Fibroblast of the aortic adventitia (primary cell): ENCODE measurements around the gene GJA3. TPM values are rescaled to one million over a fixed set of nuclear protein-coding genes. Genes with fewer than 3 reads are reported as not detected.
"Not testable (repeated sequence)": the region's sequence is repeated elsewhere in the genome, so short reads cannot be mapped to it uniquely, and the experiment has no call there.

Experiments
- DNase-seq: peaks from one replicate; pipeline ENCODE4 v3.0.0-alpha.2; 2010; ENCODE audit warnings: low read depth
- H3K4me3 ChIP-seq: 2 replicates; pipeline ENCODE4 v1.5.1; 2011; ENCODE audit warnings: low read depth, mild to moderate bottlenecking, control low read depth, low read length, moderate library complexity
- CTCF ChIP-seq: IDR thresholded peaks from 2 replicates; pipeline ENCODE4 v1.5.1; 2011; ENCODE audit warnings: mild to moderate bottlenecking, low read length, control low read depth, inconsistent platforms; ENCODE audit not compliant: insufficient read depth
- total RNA-seq: library from RNA; depleted of rRNA; stranded (reverse); fragments of >200 nt; gene quantifications from 2 replicates; pipeline ENCODE4 v1.2.3, GENCODE V29; 2012; ENCODE audit warnings: low replicate concordance

Gene GJA3
- total RNA-seq, 1 donor = 0.90 TPM

DNA sequence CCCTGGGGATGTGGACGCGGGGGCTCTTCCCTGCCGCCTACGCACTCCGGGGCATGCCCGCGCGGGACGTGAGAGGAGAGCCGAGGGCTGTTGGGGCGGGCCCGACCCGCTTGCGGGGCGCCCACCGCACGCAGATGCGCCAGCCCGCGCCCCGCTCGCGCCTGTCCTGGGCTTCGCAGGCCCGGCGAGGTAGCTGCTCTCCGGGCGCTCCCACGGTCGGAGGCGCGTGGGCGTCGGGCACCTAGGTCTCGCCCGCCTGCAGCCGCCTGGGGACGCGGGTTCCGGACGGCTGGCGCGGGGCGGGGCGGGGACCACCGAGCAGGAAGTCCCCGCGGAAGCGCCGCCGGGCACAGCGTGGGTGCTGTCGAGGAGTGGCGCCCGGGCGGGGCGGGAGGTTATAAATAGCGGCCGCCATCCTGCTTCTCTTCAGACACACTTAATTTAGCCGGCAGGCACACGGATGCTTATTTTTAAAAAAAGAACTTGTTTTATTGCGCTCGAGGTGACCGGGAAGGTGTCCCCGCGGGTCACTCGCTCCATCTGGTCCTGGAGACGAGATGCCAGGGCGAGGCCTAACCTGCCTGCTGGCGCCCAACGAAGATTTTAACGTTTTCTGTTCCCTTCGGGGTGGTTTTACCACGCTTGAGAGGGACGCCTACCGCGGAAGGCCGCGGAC, 561 bp upstream of the GJA3 start:
- DNase-seq = no peak
- H3K4me3 ChIP-seq = peak overlapping the region; percentile 62

DNA sequence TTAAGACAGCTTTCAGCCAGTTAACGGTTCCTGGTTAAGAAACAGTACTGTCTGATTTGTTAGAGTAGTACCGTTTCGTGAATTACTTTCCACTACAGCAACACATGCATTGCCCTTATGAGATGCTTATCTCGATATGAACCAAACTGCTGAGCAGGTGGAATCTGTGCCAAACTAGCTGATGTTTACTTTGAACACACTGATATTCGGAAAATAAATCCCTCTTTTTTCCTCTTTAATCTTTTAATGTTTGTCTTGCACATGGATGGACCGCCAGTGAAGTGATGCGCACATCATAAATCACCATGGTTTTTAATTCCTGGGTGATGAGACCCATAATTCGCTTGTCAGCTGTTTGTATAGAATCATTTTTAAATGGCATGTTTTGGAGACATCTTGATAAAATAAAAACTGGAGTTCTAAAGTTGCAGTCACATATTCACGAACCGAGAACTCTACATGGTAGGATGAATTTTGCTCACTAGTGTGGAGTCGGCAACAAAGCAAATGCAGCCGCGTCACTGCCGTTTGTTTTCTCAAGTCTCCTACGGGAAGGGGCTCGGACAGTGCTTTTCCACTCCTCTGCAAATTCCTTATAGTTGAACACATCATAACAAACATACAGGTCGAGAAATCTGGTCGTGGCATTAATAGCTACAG, 1.1 kb downstream of the GJA3 start:
- TF ChIP-seq CTCF = no peak
- H3K4me3 ChIP-seq = peak overlapping the region; percentile 62
- DNase-seq = no peak

More for the DNA sequence above, 561 bp upstream of the GJA3 start:
- no peak for TF ChIP-seq CTCF

GRCh38 chr13:20157151-20157796, 3.6 kb downstream of the GJA3 start:
- no peak for TF ChIP-seq CTCF
- H3K4me3 ChIP-seq = no peak overlapping the region
- no peak for DNase-seq

DNA sequence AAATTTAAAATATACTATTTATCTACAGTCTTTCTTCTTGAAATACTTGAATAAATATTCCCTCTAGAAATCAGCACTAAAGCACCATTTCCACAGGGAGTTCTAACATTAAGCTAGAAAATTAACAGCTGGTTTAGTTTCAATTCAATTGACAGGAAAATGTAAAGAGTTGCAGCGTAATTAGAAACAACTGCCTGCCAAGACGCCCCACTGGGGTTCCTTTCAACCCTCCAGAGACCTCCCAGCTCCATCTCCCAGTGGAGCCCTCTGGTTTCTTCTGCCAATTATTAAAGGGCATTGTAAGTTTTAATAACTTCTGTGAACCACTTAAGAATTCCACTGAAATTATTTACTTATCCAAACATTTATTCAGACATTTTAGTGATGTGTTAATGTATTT, 4.2 kb downstream of the GJA3 start:
- no peak overlapping the region for H3K4me3 ChIP-seq
- no peak for DNase-seq
- TF ChIP-seq CTCF = no peak

- not testable (repeated sequence) for H3K4me3 ChIP-seq
These were observed 7.6 kb downstream of the GJA3 start for GRCh38 chr13:20153290-20153689.

GRCh38 chr13:20151612-20152011, 9.2 kb downstream of the GJA3 start:
- no peak overlapping the region for H3K4me3 ChIP-seq
- no peak for DNase-seq
- no peak for TF ChIP-seq CTCF

More at GRCh38 chr13:20153290-20153689, 7.6 kb downstream of the GJA3 start:
- not testable (repeated sequence) for DNase-seq

- H3K4me3 ChIP-seq = no peak overlapping the region
- DNase-seq = no peak
- no peak for TF ChIP-seq CTCF
These were observed 9.8 kb downstream of the GJA3 start for GRCh38 chr13:20151016-20151415.
